ENCODE measurements around the gene MALAT1.
"Not testable (repeated sequence)": the region's sequence is repeated elsewhere in the genome, so short reads cannot be mapped to it uniquely, and the experiment has no call there.

MALAT1 gene
- 5,109 to 8,728 (median 6,072) reads per million in 4 experiments for total RNA-seq

DNA sequence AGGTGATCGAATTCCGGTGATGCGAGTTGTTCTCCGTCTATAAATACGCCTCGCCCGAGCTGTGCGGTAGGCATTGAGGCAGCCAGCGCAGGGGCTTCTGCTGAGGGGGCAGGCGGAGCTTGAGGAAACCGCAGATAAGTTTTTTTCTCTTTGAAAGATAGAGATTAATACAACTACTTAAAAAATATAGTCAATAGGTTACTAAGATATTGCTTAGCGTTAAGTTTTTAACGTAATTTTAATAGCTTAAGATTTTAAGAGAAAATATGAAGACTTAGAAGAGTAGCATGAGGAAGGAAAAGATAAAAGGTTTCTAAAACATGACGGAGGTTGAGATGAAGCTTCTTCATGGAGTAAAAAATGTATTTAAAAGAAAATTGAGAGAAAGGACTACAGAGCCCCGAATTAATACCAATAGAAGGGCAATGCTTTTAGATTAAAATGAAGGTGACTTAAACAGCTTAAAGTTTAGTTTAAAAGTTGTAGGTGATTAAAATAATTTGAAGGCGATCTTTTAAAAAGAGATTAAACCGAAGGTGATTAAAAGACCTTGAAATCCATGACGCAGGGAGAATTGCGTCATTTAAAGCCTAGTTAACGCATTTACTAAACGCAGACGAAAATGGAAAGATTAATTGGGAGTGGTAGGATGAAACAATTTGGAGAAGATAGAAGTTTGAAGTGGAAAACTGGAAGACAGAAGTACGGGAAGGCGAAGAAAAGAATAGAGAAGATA, at the start of gene MALAT1:
MALAT1 (plus strand) TSS at position 69 of the 736 bp plus-strand sequence.
- DNase-seq, result peak; percentile 91

DNA sequence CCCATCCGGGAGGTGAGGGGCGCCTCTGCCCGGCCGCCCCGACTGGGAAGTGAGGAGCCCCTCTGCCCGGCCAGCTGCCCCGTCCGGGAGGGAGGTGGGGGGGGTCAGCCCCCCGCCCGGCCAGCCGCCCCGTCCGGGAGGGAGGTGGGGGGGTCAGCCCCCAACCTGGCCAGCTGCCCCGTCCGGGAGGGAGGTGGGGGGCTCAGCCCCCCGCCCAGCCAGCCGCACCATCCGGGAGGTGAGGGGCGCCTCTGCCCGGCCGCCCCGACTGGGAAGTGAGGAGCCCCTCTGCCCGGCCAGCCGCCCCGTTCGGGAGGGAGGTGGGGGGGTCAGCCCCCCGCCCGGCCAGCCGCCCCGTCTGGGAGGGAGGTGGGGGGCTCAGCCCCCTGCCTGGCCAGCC, 47.5 kb upstream of the MALAT1 start:
- DNase-seq, result not testable (repeated sequence)

DNA sequence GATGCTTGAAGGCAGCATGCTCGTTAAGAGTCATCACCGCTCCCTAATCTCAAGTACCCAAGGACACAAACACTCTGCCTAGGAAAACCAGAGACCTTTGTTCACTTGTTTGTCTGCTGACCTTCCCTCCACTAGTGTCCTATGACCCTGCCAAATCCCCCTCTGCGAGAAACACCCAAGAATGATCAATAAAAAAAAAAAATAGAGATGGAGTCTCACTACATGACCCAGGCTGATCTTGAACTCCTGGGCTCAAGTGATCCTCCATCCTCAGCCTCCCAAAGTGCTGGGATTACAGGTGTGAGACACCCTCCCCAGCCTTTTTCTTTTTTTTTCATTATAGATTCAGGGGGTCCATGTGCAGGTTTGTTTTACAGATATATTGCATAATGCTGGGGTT, 46.6 kb upstream of the MALAT1 start:
- not testable (repeated sequence) for DNase-seq

DNA sequence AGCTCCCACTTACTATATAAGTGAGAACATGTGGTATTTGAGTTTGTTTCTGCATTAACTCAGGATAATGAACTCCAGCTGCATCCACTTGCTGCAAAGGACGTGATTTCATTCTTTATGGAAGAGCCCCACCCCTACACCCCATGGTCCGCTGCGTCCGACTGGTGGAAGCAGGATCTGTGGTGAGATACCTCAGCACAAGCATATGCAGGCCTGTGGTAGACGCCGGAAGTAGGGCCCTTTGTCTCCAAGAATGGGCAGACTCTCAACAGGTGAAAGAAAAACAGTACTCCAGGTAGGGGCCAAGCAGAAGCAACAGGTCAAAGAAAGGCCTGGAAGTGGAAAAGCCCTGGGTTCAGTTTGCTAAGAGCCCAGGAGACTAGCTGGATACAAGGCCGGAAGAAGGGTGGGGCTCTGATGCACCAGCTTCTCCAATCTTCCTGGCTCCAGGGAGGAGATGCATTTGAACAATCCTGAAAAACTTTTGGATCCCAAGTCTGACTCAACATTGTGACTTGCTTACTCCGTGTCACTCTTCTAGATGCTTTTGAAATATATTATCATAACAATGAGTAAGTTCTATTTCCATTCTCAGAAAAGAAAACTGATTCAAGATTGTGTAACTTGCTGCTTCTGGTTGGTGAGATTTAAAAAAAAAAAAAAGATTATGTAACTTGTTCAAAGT, 45.9 kb upstream of the MALAT1 start:
- no peak for DNase-seq

DNA sequence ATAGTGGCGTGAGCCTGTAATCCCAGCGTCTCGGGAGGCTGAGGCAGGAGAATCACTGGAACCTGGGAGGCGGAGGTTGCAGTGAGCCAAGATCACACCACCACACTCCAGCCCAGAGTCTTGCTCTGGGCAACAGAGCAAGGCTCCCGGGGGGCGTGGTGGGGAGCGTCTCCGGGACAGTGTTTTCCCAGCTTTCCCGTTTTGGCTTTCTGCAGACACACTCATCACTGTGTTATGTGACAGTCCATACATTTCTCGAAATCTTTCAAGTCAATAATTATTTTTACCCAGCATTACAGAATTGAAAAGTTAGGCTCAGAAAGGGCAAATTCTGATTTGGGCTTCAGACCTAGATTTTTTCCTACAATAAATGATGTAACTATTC, 44.5 kb upstream of the MALAT1 start:
- no peak for DNase-seq

DNA sequence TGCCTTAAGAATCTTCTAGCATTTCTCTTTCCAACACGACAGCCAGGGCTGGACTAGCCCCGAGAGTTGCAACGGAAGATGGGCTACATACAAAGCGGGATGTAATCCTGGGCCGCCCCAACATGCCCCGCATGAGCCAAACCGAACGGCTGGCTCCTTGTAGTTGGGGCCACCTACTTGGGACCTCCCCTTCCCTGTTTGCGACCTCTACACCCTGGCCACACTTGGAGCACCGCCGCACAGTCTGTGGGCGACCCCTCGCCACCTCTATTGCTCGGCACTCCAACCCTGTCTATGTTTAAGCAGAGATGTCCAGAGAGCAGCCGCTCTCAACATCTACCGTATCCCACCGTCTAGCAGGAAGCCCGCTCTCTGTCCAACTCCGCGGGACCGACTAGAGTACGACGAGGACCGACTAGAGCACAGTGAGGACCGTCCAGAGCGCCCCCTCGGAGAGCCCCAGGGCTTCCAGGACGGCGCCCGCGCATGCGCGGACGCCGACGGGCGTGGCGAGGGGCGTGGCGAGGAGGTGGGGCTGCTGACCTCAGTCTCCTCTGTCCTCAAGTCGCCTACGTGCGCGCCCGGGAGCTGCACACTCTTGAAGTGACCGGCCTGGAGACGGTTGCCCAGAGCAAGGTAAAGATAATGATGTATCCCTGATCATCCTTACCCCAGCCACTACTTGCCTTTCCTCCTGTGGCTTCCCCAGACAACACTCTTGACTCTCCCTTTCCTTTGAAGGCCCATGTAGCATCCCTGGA, 44.0 kb upstream of the MALAT1 start:
- DNase-seq, result peak; percentile 70

DNA sequence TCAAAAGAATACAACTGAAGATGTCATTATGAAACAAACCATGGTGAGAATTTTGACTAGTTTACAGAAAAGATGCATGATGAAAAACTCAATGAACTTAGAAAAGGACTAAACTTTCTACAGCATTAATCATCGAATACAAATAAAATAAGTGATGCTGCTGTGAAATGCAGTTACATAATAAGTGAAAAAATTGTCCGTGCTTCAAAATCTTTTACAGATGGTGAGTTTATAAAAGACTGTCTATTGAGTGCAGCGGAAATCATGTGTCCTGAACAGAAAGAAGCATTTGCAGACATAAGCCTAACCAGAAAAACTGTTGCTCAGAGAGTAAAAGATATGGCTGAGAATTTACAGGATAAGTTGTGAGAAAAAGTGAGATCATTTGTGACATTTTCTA, 42.4 kb upstream of the MALAT1 start:
- no peak for DNase-seq

DNA sequence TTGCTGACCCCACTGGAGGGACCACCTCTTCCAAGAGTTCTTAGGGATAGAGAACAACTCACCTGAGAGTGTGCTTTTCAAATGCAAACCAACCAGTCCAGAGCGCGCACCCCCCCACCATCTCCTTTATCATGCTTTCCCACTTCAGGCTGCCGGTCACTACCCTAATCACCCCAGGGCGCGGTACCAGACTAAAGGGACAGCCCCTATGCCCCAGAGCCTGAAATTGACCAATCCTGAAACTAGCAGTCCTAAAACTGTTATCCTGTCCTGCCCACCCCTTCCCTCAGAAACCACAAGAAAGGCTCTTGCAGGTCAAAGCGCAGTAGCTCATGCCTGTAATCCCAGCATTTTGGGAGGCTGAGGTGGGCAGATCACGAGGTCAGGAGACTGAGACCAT, 39.3 kb upstream of the MALAT1 start:
- DNase-seq, result no peak

DNA sequence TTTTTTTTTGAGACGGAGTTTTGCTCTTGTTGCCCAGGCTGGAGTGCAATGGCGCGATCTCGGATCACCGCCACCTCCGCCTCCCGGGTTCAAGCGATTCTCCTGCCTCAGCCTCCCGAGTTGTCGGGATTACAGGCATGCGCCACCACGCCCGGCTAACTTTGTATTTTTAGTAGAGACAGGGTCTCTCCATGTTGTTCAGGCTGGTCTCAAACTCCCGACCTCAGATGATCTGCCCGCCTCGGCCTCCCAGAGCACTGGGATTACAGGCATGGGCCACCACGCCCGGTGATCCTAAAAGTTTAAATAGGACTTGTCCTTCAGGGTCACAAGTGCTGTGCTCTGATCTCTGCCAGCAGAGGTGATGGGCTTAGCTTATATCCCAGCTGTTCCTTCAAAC, 33.4 kb upstream of the MALAT1 start:
- not testable (repeated sequence) for DNase-seq

DNA sequence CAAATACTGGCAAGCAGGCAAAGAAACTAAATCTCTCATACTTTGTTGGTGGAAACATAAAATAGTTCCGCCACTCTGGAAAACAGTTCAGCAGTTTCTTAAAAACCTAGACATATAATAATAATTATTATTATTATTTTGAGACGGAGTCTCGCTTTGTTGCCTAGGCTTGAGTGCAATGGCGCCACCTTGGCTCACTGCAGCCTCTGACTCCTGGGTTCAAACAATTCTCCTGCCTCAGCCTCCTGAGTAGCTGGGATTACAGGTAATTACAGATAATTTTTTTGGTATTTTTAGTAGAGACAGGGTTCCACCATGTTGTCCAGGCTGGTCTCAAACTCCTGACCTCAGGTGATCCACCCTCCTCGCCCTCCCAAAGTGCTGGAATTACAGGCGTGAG, 31.5 kb upstream of the MALAT1 start:
- DNase-seq, result not testable (repeated sequence)

DNA sequence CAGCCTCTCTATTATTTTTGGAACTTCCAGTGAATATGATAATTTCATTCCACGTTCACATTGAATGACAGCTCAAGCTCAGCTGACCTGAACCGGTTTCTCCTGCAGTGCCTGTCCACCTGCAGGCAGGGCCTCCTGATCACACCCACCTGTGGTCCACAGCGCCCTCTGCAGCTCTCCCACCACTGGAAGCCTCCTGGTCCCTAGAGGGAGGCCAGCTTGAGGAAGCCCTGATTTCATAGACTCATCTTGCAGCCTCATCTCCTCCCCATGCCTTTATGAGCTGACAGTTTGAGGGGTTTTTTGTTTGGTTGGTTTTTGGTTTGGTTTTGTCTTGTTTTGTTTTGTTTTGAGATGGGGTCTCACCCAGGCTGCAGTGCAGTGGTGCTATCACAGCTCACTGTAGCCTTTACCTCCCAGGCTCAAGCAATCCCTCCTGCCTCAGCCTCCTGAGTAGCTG, 29.9 kb upstream of the MALAT1 start:
- DNase-seq, result peak; percentile 11

DNA sequence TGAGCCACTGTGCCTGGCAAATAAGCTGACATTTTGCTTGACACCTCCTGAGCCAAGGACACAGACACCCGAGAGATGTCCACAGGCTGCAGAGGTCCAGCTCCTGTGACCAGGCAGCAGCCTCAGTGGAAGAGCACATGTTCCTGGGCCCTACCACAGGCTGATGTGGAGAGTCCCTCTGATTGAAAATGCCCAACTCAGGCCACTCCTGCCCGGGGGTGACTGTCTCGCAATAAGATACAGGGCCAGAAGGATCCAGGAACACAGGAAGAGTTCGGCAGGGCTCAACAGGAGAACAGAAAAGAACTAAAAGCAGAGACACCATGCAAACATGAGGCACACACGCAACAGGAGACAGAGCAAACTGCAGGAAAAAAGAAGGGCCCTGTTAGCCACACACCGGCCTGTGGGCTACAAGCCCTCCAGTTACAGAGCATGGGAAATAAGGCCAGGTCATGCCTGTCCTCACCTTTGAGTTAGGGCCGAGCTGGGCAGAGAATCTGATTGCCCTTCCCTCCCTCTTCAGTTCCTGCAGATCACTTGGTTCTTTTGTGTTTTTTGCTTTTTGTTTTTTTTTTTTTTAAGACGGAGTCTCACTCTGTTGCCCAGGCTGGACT, 28.3 kb upstream of the MALAT1 start:
- no peak for DNase-seq

DNA sequence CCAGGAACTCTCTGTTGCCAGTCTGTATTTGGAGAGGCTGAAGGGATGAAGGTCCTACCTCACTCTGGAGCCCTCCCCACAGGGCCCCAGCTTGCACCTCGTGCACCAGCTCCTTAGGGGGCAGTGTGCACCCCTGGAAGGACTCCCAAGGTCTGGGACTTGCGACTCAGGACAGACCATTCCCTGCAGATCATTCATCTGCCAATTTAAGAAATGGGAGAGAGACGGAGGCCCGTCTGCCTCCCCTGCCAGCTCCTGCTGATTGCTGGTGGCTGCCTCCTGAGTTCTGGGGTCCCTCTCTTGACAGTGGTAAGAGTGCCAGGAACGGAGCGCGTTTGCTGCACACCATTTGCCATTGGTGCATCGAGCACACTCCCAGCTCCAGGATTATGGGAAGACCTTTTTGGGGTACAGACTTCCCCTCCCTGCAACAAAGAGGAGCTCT, 27.4 kb upstream of the MALAT1 start:
- no peak for DNase-seq

DNA sequence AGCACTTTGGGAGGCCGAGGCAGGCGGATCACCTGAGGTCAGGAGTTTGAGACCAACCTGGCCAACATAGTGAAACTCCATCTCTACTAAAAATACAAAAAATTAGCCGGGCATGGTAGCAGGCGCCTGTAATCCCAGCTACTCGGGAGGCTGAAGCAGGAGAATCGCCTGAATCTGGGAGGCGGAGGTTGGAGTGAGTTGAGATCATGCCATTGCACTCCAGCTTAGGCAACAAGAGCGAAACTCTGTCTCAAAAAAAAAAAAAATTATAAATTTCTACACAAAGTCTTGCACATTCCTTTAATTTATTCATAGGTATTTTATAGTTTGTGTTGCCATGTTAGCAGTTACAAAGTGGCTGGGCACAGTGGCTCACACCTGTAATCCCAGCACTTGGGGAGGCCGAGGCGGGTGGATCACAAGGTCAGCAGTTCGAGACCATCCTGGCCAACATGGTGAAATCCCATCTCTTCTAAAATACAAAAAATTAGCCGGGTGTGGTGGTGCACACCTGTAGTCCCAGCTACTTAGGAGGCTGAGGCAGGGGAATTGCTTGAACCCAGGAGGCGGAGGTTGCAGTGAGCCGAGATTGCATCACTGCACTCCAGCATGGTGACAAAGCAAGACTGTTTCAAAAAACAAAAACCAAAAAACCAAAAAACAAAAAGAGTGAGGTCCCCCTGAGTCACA, 26.1 kb upstream of the MALAT1 start:
- not testable (repeated sequence) for DNase-seq

DNA sequence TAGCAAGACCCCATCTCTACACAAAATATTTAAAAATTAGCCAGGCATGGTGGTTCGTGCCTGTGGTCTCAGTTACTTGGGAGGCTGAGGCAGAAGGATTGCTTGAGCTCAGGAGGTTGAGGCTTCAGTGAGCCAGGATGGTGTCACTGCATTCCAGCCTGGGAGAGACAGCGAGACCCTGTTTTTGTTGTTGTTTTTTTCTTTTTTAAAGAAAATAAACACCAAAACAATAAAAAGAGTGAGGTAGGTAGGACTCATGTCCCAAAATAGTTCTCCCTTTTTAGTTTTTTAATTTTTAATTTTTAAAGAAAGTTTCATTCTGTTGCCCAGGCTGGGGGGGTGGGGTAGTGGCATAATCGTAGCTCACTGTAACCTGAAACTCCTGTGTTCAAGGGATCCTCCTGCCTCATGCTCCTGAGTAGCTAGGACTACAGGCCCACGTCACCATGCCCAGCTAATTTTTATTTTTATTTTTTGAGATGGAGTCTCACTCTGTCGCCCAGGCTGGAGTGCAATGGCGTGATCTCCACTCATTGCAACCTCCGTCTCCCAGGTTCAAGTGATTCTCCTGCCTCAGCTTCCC, 25.5 kb upstream of the MALAT1 start:
- no peak for DNase-seq

DNA sequence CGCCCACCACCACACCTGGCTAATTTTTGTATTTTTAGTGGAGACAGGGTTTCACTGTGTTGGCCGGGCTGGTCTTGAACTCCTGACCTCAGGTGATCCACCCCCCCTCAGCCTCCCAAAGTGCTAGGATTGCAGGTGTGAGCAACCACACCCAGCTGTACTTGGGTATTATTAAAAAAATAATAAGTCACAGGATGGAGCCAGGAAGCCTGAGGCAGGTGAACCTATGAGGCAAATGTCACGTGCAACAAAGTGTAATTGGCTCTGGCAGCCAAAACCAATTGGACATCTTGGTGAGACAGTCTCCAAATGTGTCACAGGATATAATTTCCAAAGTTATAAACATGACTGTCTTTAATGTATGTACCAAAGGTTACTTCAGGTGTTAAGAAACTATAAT, 24.0 kb upstream of the MALAT1 start:
- DNase-seq, result no peak

DNA sequence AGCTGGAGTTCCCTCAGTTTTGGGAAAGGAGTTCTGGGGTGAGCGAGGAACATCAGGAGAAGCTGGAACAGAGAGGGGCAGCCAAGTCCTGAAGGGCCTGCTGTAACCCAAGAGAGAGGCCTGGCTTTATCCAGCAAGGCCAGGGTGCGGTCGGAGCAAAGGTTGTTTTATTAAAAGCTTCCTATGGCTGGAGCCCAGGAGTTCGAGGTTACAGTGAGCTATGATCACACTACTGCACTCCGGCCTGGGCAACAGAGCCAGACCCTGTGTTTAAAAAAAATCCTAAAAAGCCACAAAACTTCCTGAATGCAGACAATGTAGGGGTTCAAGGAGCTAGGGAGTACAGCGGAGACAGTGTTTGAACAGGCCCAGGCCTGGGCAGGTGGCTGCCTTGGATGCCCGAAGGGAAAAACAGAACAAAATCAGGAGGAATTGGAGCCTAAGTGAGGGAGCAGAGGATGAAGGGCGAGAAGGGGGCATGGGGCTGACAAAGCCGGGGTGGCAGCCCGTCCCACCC, 22.2 kb upstream of the MALAT1 start:
- no peak for DNase-seq

DNA sequence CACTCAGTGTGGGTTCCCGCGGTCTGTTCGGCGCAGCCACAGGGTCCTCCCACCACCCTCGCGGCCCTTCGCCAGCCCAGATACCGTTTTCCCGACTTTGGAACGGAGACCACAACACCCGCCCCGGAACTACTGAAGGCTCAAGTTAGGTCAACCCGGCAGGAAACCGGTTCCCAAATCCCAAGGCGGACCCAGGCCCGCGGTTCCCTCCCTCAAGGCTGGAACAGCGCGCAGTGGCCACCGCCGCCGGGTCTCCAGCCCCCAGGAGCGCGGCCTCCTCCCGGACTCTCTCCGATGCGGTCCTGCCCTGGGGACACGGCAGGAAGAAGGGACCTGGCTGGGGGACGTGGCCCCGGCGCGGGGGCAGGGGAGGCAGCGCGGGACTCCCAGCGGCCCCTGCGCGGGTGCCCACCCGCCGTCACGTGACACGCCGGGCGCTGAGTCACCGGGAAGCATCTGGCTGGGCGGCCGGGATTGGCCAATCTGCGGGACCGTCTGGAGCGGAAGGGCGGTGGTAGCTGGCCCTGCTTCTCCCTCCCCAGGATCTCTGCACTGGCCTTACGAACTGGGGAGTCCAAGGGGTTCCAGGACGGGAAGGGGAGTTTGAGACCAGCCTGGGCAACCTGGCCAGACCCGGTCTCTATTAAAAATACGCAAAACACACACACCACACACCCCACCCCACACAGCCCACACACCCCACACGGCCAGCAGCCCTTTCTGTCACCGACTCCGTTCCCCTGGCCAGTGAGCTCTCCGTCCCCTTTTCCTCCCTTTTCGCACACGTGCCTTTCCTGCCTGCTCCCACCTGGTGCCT, 21.5 kb upstream of the MALAT1 start:
- peak; percentile 82 for DNase-seq

DNA sequence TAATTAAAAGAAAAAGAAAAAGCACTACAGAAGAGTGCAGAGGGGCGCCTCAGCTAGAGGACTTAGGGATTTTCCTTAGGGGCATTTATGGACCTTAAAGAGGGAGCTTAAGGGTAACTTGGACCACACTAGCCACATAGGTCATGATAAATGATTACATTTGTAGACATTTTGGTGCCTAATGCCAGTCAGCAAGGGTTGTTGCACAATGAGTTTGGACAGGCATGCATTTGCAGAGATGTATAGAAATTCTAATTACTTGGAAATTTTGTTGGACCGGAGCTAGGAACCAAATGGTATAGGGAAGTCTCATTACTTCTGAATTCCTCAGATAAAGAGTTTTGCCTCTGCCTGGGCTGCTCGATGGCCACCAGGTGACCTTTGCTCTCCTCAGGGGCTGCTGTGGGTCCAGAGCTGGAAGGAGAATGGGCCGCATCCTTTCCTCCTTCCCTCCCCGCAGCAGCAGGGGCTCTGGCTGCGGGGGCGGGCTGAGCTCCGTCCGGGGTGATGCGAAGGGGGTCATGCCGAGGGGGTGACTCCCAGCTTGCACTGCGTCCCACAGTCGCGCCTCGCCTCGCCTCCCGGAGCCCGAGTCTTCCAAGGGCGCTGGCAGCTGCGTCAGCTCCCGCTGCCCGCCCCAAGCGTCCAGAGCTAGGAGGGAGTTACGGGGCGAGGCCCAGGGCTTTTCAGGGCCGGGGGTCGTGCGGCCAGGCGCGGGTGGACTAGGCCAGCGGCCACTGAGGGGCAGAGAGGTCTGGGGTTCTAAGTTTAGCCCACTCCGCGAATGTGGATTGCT, 20.3 kb upstream of the MALAT1 start:
- DNase-seq, result no peak
